Sigmoid colon (tissue), 3 donors: Measurements from ENCODE around the gene PRMT7.

Source experiments
- CTCF ChIP-seq, 4 experiments: fragments of 450-650 bp in 3 of 4; fragments of 200-600 bp in 1 of 4; IDR thresholded peaks; one replicate each; pipeline ENCODE4 v1.5.1; 2016 to 2019; ENCODE audit warnings: antibody characterized with exemption in 4 of 4, mild to moderate bottlenecking in 3 of 4, moderate library complexity in 2 of 4
- POLR2A ChIP-seq, 2 donors: fragments of 450-650 bp; IDR thresholded peaks; one replicate each; pipeline ENCODE4 v1.6.1; 2016; ENCODE audit warnings: antibody characterized with exemption in 2 of 2, mild to moderate bottlenecking in 2 of 2, moderate library complexity in 2 of 2

GRCh38 chr16:68300734-68301459 is 9.9 kb upstream of the PRMT7 start:
- TF ChIP-seq POLR2A (IDR thresholded peaks at IDR 0.05) = no peak
- TF ChIP-seq CTCF (IDR thresholded peaks at IDR 0.05) = no peak
